Panc1 (cell line): Measurements from ENCODE around the gene CTXN1. TPM values are rescaled to one million over a fixed set of nuclear protein-coding genes. Genes with fewer than 3 reads are reported as not detected.

Source experiments
- ATAC-seq: fragments of 200-7000 bp; cut with Tn5 transposase; 2 replicates; pipeline ENCODE4 v1.9.1; 2020; ENCODE audit warnings: mild to moderate bottlenecking, moderate library complexity
- BruUV-seq: library from RNA; stranded (reverse); fragments of 400-500 nt; replicated peaks from 2 replicates; lab custom pipeline; 2021; lab: Mats Ljungman, UMichigan
- CTCF ChIA-PET: fragments of 300-600 bp; sonication (Branson Sonifier 250); formaldehyde crosslinking; loops from one replicate; lab custom pipeline; 2022; ENCODE audit warnings: antibody characterized with exemption; lab: Charles Lee
- POLR2A ChIA-PET: fragments of 300-600 bp; sonication (Branson Sonifier 250); formaldehyde crosslinking; loops from one replicate; lab custom pipeline; 2022; ENCODE audit warnings: antibody characterized with exemption; lab: Charles Lee
- DNase-seq: peaks from one replicate; pipeline ENCODE4 v3.0.0-alpha.2; 2010; ENCODE audit warnings: low read depth, low spot score
- H3K27ac ChIP-seq: 2 replicates; pipeline ENCODE4 v1.5.1; 2011; ENCODE audit warnings: mild to moderate bottlenecking, low read length, inconsistent platforms
- H3K27me3 ChIP-seq: fragments of 200-500 bp; sonication (Bioruptor generic); 2 replicates; pipeline ENCODE4 v1.6.0; 2014; ENCODE audit warnings: low read length, inconsistent platforms; ENCODE audit not compliant: control insufficient read depth, insufficient read depth
- H3K36me3 ChIP-seq: fragments of 200-500 bp; sonication (Bioruptor generic); 2 replicates; pipeline ENCODE4 v1.5.1; 2014; ENCODE audit warnings: inconsistent platforms, mild to moderate bottlenecking, low read length, moderate library complexity; ENCODE audit not compliant: control insufficient read depth, insufficient read depth
- H3K4me1 ChIP-seq: 2 replicates; pipeline ENCODE4 v1.5.1; 2011; ENCODE audit warnings: inconsistent platforms, mild to moderate bottlenecking, low read length, moderate library complexity; ENCODE audit not compliant: control insufficient read depth, insufficient read depth
- H3K4me3 ChIP-seq, 2 experiments: 2 replicates each; pipeline ENCODE4 v1.5.1; 2011 to 2012; ENCODE audit warnings: low read depth in 2 of 2, low read length in 2 of 2, mild to moderate bottlenecking in 2 of 2, inconsistent platforms in 1 of 2, moderate library complexity in 1 of 2
- H3K9me3 ChIP-seq: fragments of 200-500 bp; sonication (Bioruptor generic); 2 replicates; pipeline ENCODE4 v1.5.1; 2014; ENCODE audit warnings: low read depth, mild to moderate bottlenecking, inconsistent platforms, low read length, moderate library complexity; ENCODE audit not compliant: control insufficient read depth, insufficient read depth
- CTCF ChIP-seq: fragments of 450-650 bp; IDR thresholded peaks from 2 replicates; pipeline ENCODE4 v1.5.1; 2017; ENCODE audit warnings: mild to moderate bottlenecking
- POLR2AphosphoS5 ChIP-seq: IDR thresholded peaks from 2 replicates; pipeline ENCODE4 v1.6.1; 2012; ENCODE audit warnings: mild to moderate bottlenecking, low read depth, low read length, moderate library complexity
- REST ChIP-seq, 2 experiments: IDR thresholded peaks; 2 replicates each; pipeline ENCODE4 v1.6.1; 2011 to 2012; ENCODE audit warnings: low read depth in 2 of 2, control low read depth in 1 of 2, low read length in 1 of 2, mild to moderate bottlenecking in 1 of 2, moderate library complexity in 1 of 2; ENCODE audit not compliant: insufficient read depth in 1 of 2
- SIN3A ChIP-seq: IDR thresholded peaks from 2 replicates; pipeline ENCODE4 v1.6.1; 2012; ENCODE audit warnings: low read depth, mild to moderate bottlenecking, low read length, moderate library complexity, borderline replicate concordance; ENCODE audit not compliant: insufficient read depth
- TCF7L2 ChIP-seq: IDR thresholded peaks from 2 replicates; pipeline ENCODE4 v1.6.1; 2011; ENCODE audit warnings: mild to moderate bottlenecking, low read depth, low read length, inconsistent platforms
- in situ Hi-C: cut with HindIII; loops from 2 replicates; pipeline ENCODE4 v1.10.0; 2016; ENCODE audit warnings: low sequenced_read_pairs, low pct_unique_long_range_greater_than_20kb
- intact Hi-C: fragments of 100-400 bp; cut with micrococcal nuclease; formaldehyde crosslinking; loops from one replicate; pipeline ENCODE4 v1.10.0; 2022; ENCODE audit not compliant: unreplicated experiment
- total RNA-seq: library from RNA; stranded (reverse); gene quantifications from one replicate; pipeline ENCODE4 v1.2.1, GENCODE V29; 2021; ENCODE audit not compliant: unreplicated experiment

CTXN1 gene
- total RNA-seq, 1 experiment from 2014 or later: 89.4 TPM

- Histone ChIP-seq H3K36me3 (no peaks in the 10 kb centered on the region; the same call in 1 of the 2 replicates), H3K27me3 (no peaks in the 10 kb centered on the region), H3K9me3 (no peaks in the 10 kb centered on the region), H3K4me3 (peak overlapping the region; percentile 80 to 82), H3K27ac (peak overlapping the region; percentile 84), H3K4me1 (peaks cover 6% of the 10 kb centered on the region; the same call in 1 of the 2 replicates)
- BruUV-seq: no TSS peak
- intact Hi-C loops: no loop called here
- in situ Hi-C loops: no loop called here
- peak; percentile 32 for ATAC-seq
- ChIA-PET POLR2A (no interaction called here), CTCF (no interaction called here)
- no peak for DNase-seq
- TF ChIP-seq TCF7L2: no peak
- no peak; the same call in 1 of the 2 replicates for TF ChIP-seq SIN3A
- TF ChIP-seq CTCF: no peak
- no peak for TF ChIP-seq REST (IDR thresholded peaks at IDR 0.05; ENCODE audit: insufficient read depth in 1 of 2, low read depth in 2 of 2, low read length in 1 of 2)
- no peak for TF ChIP-seq POLR2AphosphoS5
Observed at GRCh38 chr19:7904074-7905020, 21.6 kb downstream of the CTXN1 start.

GRCh38 chr19:7903244-7904073 is 22.5 kb downstream of the CTXN1 start, which contains the start of gene MAP2K7:
MAP2K7 (plus strand) TSS chr19:7903877; CDS start chr19:7903945, 68 bp downstream.
- ChIA-PET POLR2A (no interaction called here), CTCF (no interaction called here)
- intact Hi-C loops: no loop called here
- no TSS peak for BruUV-seq
- Histone ChIP-seq H3K9me3 (no peaks in the 10 kb centered on the region), H3K27me3 (no peaks in the 10 kb centered on the region), H3K4me3 (peak within 1 kb of the TSS; percentile 80 to 82), H3K27ac (peak within 1 kb of the TSS; percentile 96), H3K36me3 (no peaks in the 10 kb centered on the region; the same call in 1 of the 2 replicates), H3K4me1 (peaks cover 6% of the 10 kb centered on the region; the same call in 1 of the 2 replicates)
- TF ChIP-seq POLR2AphosphoS5 (peak; percentile 95), REST (IDR thresholded peaks at IDR 0.05; ENCODE audit: insufficient read depth in 1 of 2, low read depth in 2 of 2, low read length in 1 of 2) (peak in 1 of 2 experiments; percentile 76; a peak in 2 of 4 replicates), SIN3A (peak; percentile 41; the same call in 1 of the 2 replicates), CTCF (peak; percentile 90), TCF7L2 (no peak)
- in situ Hi-C loops: no loop called here
- ATAC-seq: peak; percentile 83
- peak; percentile 95 for DNase-seq
